CD14-positive monocyte (primary cell): Measurements from ENCODE around the gene TANC1. TPM values are rescaled to one million over a fixed set of nuclear protein-coding genes. Genes with fewer than 3 reads are reported as not detected.

ENCODE experiments used
- DNase-seq, 3 donors: peaks; one replicate each; pipeline ENCODE4 v3.0.0-alpha.2; 2011 to 2022
- H2AFZ ChIP-seq: 2 replicates; pipeline ENCODE4 v1.6.0; 2012; ENCODE audit warnings: mild to moderate bottlenecking, low read depth, low read length, inconsistent platforms; ENCODE audit not compliant: insufficient read depth, poor library complexity, severe bottlenecking
- H3K27ac ChIP-seq, 2 donors: 1 replicate in 1 of 2; 2 replicates in 1 of 2; pipeline ENCODE4 v1.5.1; 2012 to 2013; ENCODE audit warnings: low read length in 2 of 2, control low read depth in 1 of 2, inconsistent platforms in 1 of 2, low read depth in 1 of 2, mild to moderate bottlenecking in 1 of 2
- H3K27me3 ChIP-seq, 2 donors: one replicate each; pipeline versions ENCODE4 v1.6.0 to v1.6.1; 2011 to 2013; ENCODE audit warnings: low read length in 2 of 2; ENCODE audit not compliant: control insufficient read depth in 2 of 2, insufficient read depth in 2 of 2
- H3K36me3 ChIP-seq, 2 donors: replicated peaks in 1 of 2; 1 replicate in 1 of 2; 2 replicates in 1 of 2; pipeline versions ENCODE4 v1.5.1 to v1.6.1; 2012 to 2013; ENCODE audit warnings: low read length in 2 of 2, control low read depth in 1 of 2, inconsistent platforms in 1 of 2, mild to moderate bottlenecking in 1 of 2; ENCODE audit not compliant: insufficient read depth in 2 of 2, control insufficient read depth in 1 of 2
- H3K4me1 ChIP-seq, 2 donors: 1 replicate in 1 of 2; 2 replicates in 1 of 2; pipeline versions ENCODE4 v1.5.1 to v1.6.1; 2012 to 2013; ENCODE audit warnings: low read length in 2 of 2, control low read depth in 1 of 2, inconsistent platforms in 1 of 2, mild to moderate bottlenecking in 1 of 2, moderate library complexity in 1 of 2; ENCODE audit not compliant: insufficient read depth in 2 of 2, control insufficient read depth in 1 of 2
- H3K4me2 ChIP-seq: replicated peaks from 2 replicates; pipeline ENCODE3; 2012; ENCODE audit warnings: low read length, moderate library complexity, mild to moderate bottlenecking; ENCODE audit not compliant: poor library complexity, severe bottlenecking; ENCODE audit errors: extremely low read depth
- H3K4me3 ChIP-seq, 3 experiments: fragments of 200-600 bp in 1 of 3; sonication (generic) in 1 of 3; replicated peaks in 1 of 3; 1 replicate in 2 of 3; 2 replicates in 1 of 3; pipeline ENCODE4 v1.5.1; 2011 to 2013; ENCODE audit warnings: low read length in 3 of 3, mild to moderate bottlenecking in 3 of 3, control low read depth in 2 of 3, low read depth in 2 of 3, inconsistent platforms in 1 of 3, moderate library complexity in 1 of 3
- H3K79me2 ChIP-seq: 2 replicates; pipeline ENCODE4 v1.6.0; 2012; ENCODE audit warnings: mild to moderate bottlenecking, control low read depth, inconsistent platforms, low read length, moderate library complexity; ENCODE audit not compliant: insufficient read depth
- H3K9ac ChIP-seq: 2 replicates; pipeline ENCODE4 v1.6.0; 2017; ENCODE audit warnings: low read length, mild to moderate bottlenecking; ENCODE audit not compliant: insufficient read depth, poor library complexity, severe bottlenecking
- H3K9me3 ChIP-seq, 2 donors: replicated peaks in 1 of 2; 1 replicate in 1 of 2; 2 replicates in 1 of 2; pipeline versions ENCODE4 v1.5.1 to v1.6.1; 2012 to 2013; ENCODE audit warnings: low read length in 2 of 2, control low read depth in 1 of 2; ENCODE audit not compliant: control insufficient read depth in 1 of 2, insufficient read depth in 1 of 2
- H4K20me1 ChIP-seq: 2 replicates; pipeline ENCODE4 v1.6.0; 2012; ENCODE audit warnings: mild to moderate bottlenecking, low read length, control low read depth, moderate library complexity; ENCODE audit not compliant: insufficient read depth
- H3K27ac Mint-ChIP-seq, 7 donors: one replicate each; pipeline ENCODE4 v1.8.0; 2020; ENCODE audit warnings: mild to moderate bottlenecking in 7 of 7, mixed read lengths in 7 of 7, moderate library complexity in 6 of 7, inconsistent platforms in 2 of 7
- H3K27me3 Mint-ChIP-seq, 3 donors: one replicate each; pipeline ENCODE4 v1.8.0; 2021 to 2022; ENCODE audit warnings: low read depth in 3 of 3, mild to moderate bottlenecking in 3 of 3, mixed read lengths in 3 of 3, moderate library complexity in 3 of 3, inconsistent platforms in 1 of 3
- H3K36me3 Mint-ChIP-seq, 2 donors: one replicate each; pipeline ENCODE4 v1.8.0; 2020; ENCODE audit warnings: mixed read lengths in 2 of 2, inconsistent platforms in 1 of 2, mild to moderate bottlenecking in 1 of 2
- H3K4me1 Mint-ChIP-seq: one replicate; pipeline ENCODE4 v1.8.0; 2020; ENCODE audit warnings: mild to moderate bottlenecking, mixed read lengths
- H3K4me3 Mint-ChIP-seq, 2 donors: one replicate each; pipeline ENCODE4 v1.8.0; 2020; ENCODE audit warnings: mild to moderate bottlenecking in 2 of 2, mixed read lengths in 2 of 2, moderate library complexity in 1 of 2
- H3K9me3 Mint-ChIP-seq, 7 donors: one replicate each; pipeline ENCODE4 v1.8.0; 2020 to 2022; ENCODE audit warnings: mixed read lengths in 7 of 7, mild to moderate bottlenecking in 6 of 7, moderate library complexity in 6 of 7, inconsistent platforms in 2 of 7
- WGBS: methylation state at CpG from one replicate; pipeline ENCODE4 v1.1.5; 2013; ENCODE audit warnings: missing lambda C conversion rate; ENCODE audit not compliant: insufficient coverage; 5-methylcytosine and 5-hydroxymethylcytosine counted together
- intact Hi-C, 2 donors: fragments of 100-400 bp; cut with micrococcal nuclease; formaldehyde crosslinking; loops; one replicate each; pipeline versions ENCODE4 v1.15.0 to v1.15.1; 2023
- polyA plus RNA-seq, 3 donors: library from polyadenylated mRNA; depleted of rRNA in 1 of 3; unstranded in 2 of 3; stranded (reverse) in 1 of 3; fragments of 300-500 nt in 2 of 3; fragments of >200 nt in 1 of 3; fragmentation: Illumina TruSeq in 2 of 3; gene quantifications; 1 replicate in 2 of 3; 2 replicates in 1 of 3; pipeline ENCODE4 v1.2.3, GENCODE V29; 2012 to 2021
- TF ChIP-seq, protein P1 (sequence below): fragments of 200-600 bp; IDR thresholded peaks from one replicate; pipeline ENCODE4 v1.8.0; 2022; ENCODE audit warnings: antibody characterized with exemption, mild to moderate bottlenecking

Gene TANC1
- polyA plus RNA-seq, 3 donors, result 0.04 TPM; not detected in 2

DNA sequence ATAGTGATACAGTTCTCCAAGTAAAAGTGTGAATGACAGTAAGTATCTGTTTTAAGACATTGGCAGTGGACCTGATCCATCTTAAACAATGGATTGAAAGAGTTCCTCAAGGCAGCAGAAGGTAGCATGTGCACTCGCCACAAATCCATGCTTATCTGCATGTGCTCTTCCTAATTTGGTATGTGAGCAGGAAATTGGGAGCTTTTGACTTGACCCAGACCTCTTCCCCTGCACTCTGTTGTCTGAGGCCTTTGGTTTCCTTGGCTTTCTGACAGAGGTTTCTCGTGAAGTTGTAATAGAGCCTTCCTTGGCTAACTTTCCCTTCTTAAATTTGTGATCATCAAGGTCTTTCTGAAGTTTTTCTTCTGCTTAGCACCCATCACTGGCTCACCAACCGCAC, 204.0 kb downstream of the TANC1 start:
- no peaks in the 10 kb centered on the region for H3K36me3 Mint-ChIP-seq
- Histone ChIP-seq H3K9me3 (no peaks in the 10 kb centered on the region), H3K27me3 (no peaks in the 10 kb centered on the region), H3K4me2 (no peak overlapping the region), H3K27ac (no peak overlapping the region), H3K9ac (no peak overlapping the region), H2AFZ (peak overlapping the region; percentile 38), H4K20me1 (no peaks in the 10 kb centered on the region), H3K4me1 (no peaks in the 10 kb centered on the region), H3K4me3 (no peak overlapping the region), H3K36me3 (no peaks in the 10 kb centered on the region), H3K79me2 (no peaks in the 10 kb centered on the region)
- peaks cover 0 to 5% (median 2%) of the 10 kb centered on the region in 3 donors for H3K27me3 Mint-ChIP-seq
- H3K4me1 Mint-ChIP-seq, result no peaks in the 10 kb centered on the region
- no peak for DNase-seq
- H3K27ac Mint-ChIP-seq, result no peak overlapping the region
- peaks cover 0 to 3% (median 0%) of the 10 kb centered on the region in 7 donors for H3K9me3 Mint-ChIP-seq
- WGBS, result 86% methylated on average over 1 of the region's 3 CpGs
- intact Hi-C loops, result no loop called here
- no peak overlapping the region for H3K4me3 Mint-ChIP-seq
- TF ChIP-seq, protein P1, sequence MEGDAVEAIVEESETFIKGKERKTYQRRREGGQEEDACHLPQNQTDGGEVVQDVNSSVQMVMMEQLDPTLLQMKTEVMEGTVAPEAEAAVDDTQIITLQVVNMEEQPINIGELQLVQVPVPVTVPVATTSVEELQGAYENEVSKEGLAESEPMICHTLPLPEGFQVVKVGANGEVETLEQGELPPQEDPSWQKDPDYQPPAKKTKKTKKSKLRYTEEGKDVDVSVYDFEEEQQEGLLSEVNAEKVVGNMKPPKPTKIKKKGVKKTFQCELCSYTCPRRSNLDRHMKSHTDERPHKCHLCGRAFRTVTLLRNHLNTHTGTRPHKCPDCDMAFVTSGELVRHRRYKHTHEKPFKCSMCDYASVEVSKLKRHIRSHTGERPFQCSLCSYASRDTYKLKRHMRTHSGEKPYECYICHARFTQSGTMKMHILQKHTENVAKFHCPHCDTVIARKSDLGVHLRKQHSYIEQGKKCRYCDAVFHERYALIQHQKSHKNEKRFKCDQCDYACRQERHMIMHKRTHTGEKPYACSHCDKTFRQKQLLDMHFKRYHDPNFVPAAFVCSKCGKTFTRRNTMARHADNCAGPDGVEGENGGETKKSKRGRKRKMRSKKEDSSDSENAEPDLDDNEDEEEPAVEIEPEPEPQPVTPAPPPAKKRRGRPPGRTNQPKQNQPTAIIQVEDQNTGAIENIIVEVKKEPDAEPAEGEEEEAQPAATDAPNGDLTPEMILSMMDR, result no peak

DNA sequence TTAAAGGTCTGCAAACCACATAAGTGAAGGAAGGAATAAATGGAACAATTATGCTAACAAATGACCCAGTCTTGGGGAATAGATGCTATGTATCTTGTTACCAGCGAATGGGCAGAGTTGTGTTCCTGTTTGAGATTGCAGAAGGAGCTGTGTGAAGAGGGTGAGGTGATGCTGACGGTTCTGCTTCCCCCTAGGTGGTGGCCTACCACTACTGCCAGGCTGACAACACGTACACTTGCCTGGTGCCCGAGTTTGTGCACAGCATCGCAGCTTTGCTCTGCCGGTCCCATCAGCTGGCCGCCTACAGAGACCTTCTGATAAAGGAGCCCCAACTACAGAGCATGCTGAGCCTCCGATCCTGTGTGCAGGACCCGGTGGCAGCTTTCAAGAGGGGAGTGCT, 206.3 kb downstream of the TANC1 start:
- no peak overlapping the region for H3K4me3 ChIP-seq
- DNase-seq, result no peak
- H3K4me1 ChIP-seq, result no peaks in the 10 kb centered on the region
- H3K9me3 ChIP-seq, result no peaks in the 10 kb centered on the region
- no peak overlapping the region for H3K9ac ChIP-seq
- no peaks in the 10 kb centered on the region for H3K36me3 Mint-ChIP-seq
- 90% methylated on average over 9 of the region's 9 CpGs for WGBS
- H3K4me3 Mint-ChIP-seq, result no peak overlapping the region
- TF ChIP-seq, protein P1, result no peak
- no peaks in the 10 kb centered on the region for H3K27me3 ChIP-seq
- peaks cover 0 to 4% (median 0%) of the 10 kb centered on the region in 3 donors for H3K27me3 Mint-ChIP-seq
- H3K9me3 Mint-ChIP-seq, result no peaks in the 10 kb centered on the region
- no peak overlapping the region for H2AFZ ChIP-seq
- peak overlapping the region in 1 of 7 donors; percentile 25 for H3K27ac Mint-ChIP-seq
- no peak overlapping the region for H3K4me2 ChIP-seq
- no peak overlapping the region for H3K27ac ChIP-seq
- no peaks in the 10 kb centered on the region for H3K79me2 ChIP-seq
- H4K20me1 ChIP-seq, result no peaks in the 10 kb centered on the region
- H3K36me3 ChIP-seq, result no peaks in the 10 kb centered on the region
- intact Hi-C loops, result no loop called here
- H3K4me1 Mint-ChIP-seq, result no peaks in the 10 kb centered on the region
